HG02763 (cell line): ENCODE data around the gene PATE2.

Experiments
- ATAC-seq: cut with Tn5 transposase; IDR thresholded peaks from one replicate; pipeline ENCODE4 v1.9.1; 2021; ENCODE audit warnings: mild to moderate bottlenecking, moderate library complexity; ENCODE audit not compliant: unreplicated experiment

PATE2 gene

DNA sequence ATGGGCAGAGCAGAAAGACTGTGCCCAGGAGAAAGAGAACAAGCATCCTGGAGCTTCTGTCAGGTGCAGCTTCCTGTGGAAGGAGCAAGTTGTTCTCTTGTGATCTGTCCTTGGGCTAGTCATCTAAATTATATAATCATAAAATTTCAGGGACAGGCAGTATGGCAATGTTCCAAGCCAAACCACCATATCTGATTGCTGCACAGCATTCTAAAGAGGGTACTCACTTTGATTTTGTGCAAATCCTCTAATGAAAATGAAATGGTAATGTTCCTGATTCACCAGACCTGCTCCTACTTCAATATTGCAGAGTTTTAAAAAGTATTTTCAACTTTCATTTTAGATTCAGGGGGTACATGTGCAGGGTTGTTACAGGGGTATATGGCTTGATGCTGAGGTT is at the start of gene PATE2:
Gene PATE2 (minus strand): TSS at position 101 of the 400 bp plus-strand sequence. CDS start 55 bp downstream, at position 46.
- no peak for ATAC-seq

- no peak for ATAC-seq
Measured at GRCh38 chr11:125807909-125808308, 29.3 kb upstream of the PATE2 start.

DNA sequence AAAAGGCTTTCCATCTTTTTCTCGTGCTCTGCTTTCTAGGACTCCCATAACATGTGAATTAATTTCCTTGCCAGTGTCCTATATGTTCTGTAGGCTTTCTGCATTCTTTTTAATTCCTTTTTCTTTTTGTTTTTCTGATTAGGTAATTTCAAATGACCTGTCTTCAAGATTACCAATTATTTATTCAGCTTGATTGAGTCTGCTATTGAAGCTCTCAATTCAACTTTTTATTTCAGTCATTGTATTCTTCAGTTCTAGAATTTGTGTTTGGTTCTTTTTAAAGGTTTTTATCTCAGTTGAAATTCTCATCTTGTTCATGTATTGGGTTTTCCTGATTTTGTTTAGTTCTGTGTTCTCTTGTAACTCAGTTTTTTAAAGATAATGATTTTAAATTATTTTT is 23.8 kb upstream of the PATE2 start:
- ATAC-seq = no peak

DNA sequence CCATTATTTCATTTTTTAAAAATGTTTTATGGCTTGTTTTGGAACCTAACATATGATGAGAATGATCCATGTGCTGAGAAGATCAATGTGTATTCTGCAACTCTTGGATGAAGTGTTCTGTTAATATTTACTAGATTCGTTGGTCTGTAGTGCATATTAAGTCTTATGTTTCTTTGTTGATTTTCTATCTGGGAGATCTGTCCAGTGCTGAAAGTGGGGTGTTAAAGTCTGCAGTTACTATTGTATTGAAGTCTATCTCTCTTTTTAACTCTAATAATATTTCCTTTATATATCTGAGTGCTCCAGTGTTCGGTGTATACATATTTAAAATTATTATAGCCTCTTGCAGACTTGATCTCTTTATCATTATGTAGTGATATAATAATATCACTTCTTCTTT is 21.2 kb upstream of the PATE2 start:
- no peak for ATAC-seq

GRCh38 chr11:125797641-125798040 is 19.0 kb upstream of the PATE2 start:
- no peak for ATAC-seq

- no peak for ATAC-seq
Measured at GRCh38 chr11:125790825-125791224, 12.2 kb upstream of the PATE2 start.

DNA sequence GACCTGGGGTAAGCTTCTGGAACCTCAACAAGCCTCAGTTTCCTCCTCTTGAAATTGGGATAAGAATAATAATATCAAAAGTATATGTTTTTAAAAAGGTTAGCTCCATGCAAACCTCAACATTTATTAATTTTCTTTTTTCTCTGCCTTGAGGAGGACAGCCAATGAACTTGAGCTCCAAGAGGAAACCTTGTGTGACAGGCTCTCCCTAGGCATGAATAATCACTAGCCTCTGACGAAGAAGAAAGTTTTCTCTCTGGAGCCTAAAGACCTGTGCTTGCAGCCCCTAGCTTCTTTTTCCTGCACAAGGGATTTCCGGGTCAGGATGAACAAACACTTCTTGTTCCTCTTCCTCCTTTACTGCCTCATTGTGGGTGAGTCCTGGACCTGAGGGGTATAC is 9.2 kb upstream of the PATE2 start, which contains the start of gene PATE3:
Gene PATE3 (plus strand): TSS at position 301 of the 400 bp plus-strand sequence. CDS start 25 bp downstream, at position 326.
- ATAC-seq = no peak

- no peak for ATAC-seq
Measured at GRCh38 chr11:125784678-125785077, 6.0 kb upstream of the PATE2 start.

- ATAC-seq = no peak
Measured at GRCh38 chr11:125777309-125777708, 1.3 kb downstream of the PATE2 start.

DNA sequence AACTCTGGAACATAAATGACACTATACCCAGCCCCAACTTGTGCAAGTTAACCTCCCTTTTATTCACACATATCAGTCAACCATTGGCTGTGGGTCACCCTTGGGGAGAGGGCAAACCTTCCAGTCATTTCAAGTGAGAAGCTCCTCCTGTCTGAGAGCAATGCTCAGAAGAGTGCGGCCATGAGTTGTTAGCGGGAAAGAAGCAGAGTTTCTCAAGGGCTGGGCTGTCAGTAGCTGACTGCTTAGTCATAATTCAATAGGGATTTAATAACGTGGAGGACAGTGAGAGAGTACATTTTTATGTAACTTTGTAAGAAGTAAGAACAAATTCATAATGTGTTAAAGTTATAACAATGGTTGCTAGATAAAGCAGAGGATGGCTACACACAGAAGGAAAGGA is 5.1 kb downstream of the PATE2 start:
- ATAC-seq = no peak

DNA sequence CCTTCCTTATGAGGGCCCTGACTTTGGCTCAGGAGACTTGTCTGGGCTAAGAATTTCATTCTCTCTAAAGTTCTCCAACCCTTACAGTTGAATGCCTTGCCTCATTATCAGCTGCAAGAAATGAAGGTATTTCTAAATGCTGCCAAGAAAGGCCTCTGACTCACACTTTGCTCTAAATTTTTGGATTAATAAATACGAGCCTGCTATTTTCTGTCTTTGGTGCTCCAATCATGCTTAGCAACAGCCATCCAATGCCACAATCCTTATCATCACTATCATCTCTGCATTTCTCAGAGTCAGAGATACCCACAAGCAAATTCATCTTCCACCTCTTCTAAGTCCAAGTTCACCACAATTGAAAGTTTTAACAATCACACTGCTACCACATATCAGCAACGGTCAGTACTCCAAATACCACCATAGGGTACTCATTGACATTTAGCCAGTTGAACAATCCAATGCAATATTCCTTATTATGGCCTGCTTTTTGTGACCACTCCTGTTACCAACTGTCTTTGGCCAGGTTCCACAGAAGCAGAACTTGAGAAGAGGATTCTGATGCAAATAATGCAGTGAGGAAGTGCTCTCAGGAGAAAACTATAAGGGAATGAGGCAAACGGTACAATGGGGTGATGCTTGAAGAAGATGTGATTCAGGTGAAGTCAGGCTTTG is 5.7 kb downstream of the PATE2 start:
- ATAC-seq = no peak

- ATAC-seq = no peak
Measured at GRCh38 chr11:125770583-125770982, 8.0 kb downstream of the PATE2 start.

DNA sequence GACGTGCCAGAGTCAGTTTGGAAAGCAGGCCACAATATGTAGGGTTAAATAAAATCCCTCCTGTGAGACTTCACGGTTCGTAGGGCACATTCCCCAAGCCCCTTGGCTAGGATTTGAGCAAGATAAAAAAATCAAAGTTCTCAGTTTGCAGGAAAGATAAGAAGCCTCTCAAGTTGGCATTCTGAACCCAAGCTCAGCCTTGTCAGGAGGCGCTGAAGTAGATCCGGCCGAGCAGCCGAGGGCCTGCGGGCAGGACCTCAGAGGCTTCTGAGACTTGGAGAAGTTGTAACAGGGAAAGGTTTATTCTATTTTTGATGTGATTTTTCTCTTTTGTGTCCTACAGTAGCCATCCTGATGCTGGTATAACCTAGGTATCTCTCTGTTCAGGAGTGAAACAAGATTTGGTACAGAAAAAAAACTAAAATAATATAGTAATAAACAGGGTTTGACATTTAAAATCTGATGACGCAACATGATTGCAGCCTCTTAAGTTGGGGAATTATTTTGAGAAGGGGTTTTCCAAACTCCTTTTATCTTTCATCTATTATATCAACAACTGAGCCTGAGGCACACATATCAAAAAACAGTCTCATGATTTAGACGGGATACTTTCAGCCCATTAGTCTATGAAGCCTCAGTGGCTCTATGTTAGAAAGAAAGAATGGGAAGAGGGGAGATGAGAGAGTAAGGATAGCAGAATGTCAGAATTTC is 10.1 kb downstream of the PATE2 start:
- no peak for ATAC-seq

- no peak for ATAC-seq
Measured at GRCh38 chr11:125766251-125766650, 12.4 kb downstream of the PATE2 start.

DNA sequence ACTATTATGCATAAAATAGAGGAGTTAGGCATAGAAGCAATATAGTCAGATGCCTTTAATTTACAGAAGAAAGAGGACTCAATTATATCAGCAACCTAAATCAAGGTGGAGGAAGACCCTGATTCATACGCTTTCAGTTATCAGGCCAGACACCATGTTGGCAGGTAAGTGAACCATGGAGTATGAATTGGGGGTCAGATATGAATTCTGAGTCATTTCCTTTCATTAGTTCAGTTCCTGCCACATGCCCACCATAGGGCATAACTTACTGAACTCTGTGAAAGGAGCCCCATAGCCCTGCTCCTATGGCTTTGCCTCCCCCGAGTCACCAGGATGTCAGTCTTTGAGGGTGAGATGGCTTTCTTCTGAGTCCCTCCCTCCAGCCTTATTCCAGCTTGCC is 15.1 kb downstream of the PATE2 start:
- ATAC-seq = no peak

- ATAC-seq = no peak
Measured at GRCh38 chr11:125762445-125762844, 16.2 kb downstream of the PATE2 start.

DNA sequence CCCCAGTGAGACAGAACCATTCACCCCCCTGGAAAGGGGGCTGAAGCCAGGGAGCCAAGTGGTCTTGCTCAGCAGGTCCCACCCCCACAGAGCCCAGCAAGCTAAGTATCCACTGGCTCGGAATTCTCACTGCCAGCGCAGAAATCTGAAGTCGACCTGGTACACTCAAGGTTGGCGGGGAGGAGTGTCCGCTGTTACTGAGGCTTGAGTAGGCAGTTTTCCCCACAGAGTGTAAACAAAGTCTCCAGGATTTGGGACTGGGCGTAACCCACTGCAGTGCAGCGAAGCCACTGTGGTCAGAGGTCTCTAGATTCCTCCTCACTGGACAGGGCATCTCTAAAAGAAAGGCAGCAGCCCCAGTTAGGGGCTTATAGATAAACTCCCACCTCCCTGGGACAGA is 22.6 kb downstream of the PATE2 start:
- no peak for ATAC-seq

GRCh38 chr11:125750629-125751028 is 28.0 kb downstream of the PATE2 start:
- ATAC-seq = no peak

- ATAC-seq = no peak
Measured at GRCh38 chr11:125745979-125746378, 32.6 kb downstream of the PATE2 start, which contains the start of gene PATE1. Gene PATE1, plus strand, starts transcription at chr11:125746279. Its CDS starts 26 bp downstream, at chr11:125746305.

DNA sequence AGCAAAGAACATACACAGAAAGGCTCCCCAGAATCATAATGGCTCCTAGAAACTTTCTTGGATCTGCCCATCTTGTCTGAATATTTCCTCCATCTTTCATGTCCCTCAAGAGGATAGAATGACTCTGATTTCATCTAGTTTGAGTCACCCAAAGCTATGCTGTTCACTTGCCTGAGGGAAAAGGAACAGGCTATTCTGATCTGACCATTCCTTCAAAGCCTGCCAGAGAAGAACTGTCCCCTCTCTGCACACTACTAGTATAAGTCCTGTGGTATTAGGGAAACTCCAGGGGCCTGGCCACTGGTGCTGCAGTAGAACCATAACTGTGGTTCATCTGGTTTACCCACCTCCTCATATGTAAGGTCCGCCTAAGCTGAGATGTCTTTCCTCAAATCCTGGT is 34.9 kb downstream of the PATE2 start:
- ATAC-seq = no peak

- ATAC-seq = no peak
Measured at GRCh38 chr11:125740617-125741016, 38.0 kb downstream of the PATE2 start.

- ATAC-seq = no peak
Measured at GRCh38 chr11:125728969-125729368, 49.7 kb downstream of the PATE2 start.
